Central memory CD8-positive, alpha-beta T cell (primary cell): ENCODE results near the gene PCSK6.
"Not testable (repeated sequence)": the region's sequence is repeated elsewhere in the genome, so short reads cannot be mapped to it uniquely, and the experiment has no call there.

Experiments
- ATAC-seq: fragments of 150-1000 bp; cut with Tn5 transposase; replicated peaks from 2 replicates; pipeline ENCODE4 v1.10.0; 2022; ENCODE audit warnings: mild to moderate bottlenecking, moderate FRiP score, moderate number of reproducible peaks; ENCODE audit not compliant: poor library complexity, severe bottlenecking; ENCODE audit errors: extremely low read depth
- DNase-seq, 2 donors: peaks; one replicate each; pipeline ENCODE4 v3.0.0; 2021; ENCODE audit warnings: low spot score in 2 of 2
- H3K27ac Mint-ChIP-seq: one replicate; pipeline ENCODE4 v1.8.0; 2022; ENCODE audit warnings: low read depth, mild to moderate bottlenecking, moderate library complexity, mixed read lengths
- H3K27me3 Mint-ChIP-seq: one replicate; pipeline ENCODE4 v1.8.0; 2022; ENCODE audit warnings: mixed read lengths
- H3K36me3 Mint-ChIP-seq: one replicate; pipeline ENCODE4 v1.8.0; 2022; ENCODE audit warnings: mild to moderate bottlenecking, moderate library complexity, mixed read lengths; ENCODE audit not compliant: insufficient read depth
- H3K4me1 Mint-ChIP-seq: one replicate; pipeline ENCODE4 v1.8.0; 2022; ENCODE audit warnings: mixed read lengths
- H3K4me3 Mint-ChIP-seq: one replicate; pipeline ENCODE4 v1.8.0; 2022; ENCODE audit warnings: mild to moderate bottlenecking, moderate library complexity, mixed read lengths
- H3K9me3 Mint-ChIP-seq: one replicate; pipeline ENCODE4 v1.8.0; 2022; ENCODE audit warnings: mixed read lengths

The PCSK6 gene

GRCh38 chr15:101466188-101466587 is 23.3 kb downstream of the PCSK6 start:
- Mint-ChIP-seq H3K27ac (no peak overlapping the region), H3K36me3 (peaks cover 3% of the 10 kb centered on the region), H3K9me3 (no peaks in the 10 kb centered on the region), H3K4me1 (no peaks in the 10 kb centered on the region), H3K4me3 (no peak overlapping the region), H3K27me3 (peaks cover 62% of the 10 kb centered on the region)
- DNase-seq (no peak), ATAC-seq (no peak)

- Mint-ChIP-seq H3K4me3 (no peak overlapping the region), H3K36me3 (peaks cover 3% of the 10 kb centered on the region), H3K9me3 (no peaks in the 10 kb centered on the region), H3K4me1 (no peaks in the 10 kb centered on the region), H3K27me3 (peaks cover 62% of the 10 kb centered on the region), H3K27ac (no peak overlapping the region)
- DNase-seq (no peak), ATAC-seq (no peak)
These were observed 24.4 kb downstream of the PCSK6 start for GRCh38 chr15:101464999-101465669.

- Mint-ChIP-seq H3K36me3 (peaks cover 1% of the 10 kb centered on the region), H3K9me3 (no peaks in the 10 kb centered on the region), H3K4me3 (no peak overlapping the region), H3K27me3 (peaks cover 65% of the 10 kb centered on the region), H3K4me1 (no peaks in the 10 kb centered on the region), H3K27ac (no peak overlapping the region)
- DNase-seq: no peak
- no peak for ATAC-seq
These were observed 25.1 kb downstream of the PCSK6 start for GRCh38 chr15:101464256-101464998.

GRCh38 chr15:101463696-101464095 is 25.8 kb downstream of the PCSK6 start:
- not testable (repeated sequence) for H3K4me1 Mint-ChIP-seq

GRCh38 chr15:101463270-101463669 is 26.2 kb downstream of the PCSK6 start:
- Mint-ChIP-seq H3K4me1 (no peaks in the 10 kb centered on the region), H3K9me3 (no peaks in the 10 kb centered on the region), H3K4me3 (no peak overlapping the region), H3K27ac (no peak overlapping the region), H3K36me3 (no peaks in the 10 kb centered on the region), H3K27me3 (peaks cover 72% of the 10 kb centered on the region)
- ATAC-seq (no peak), DNase-seq (no peak)

More at GRCh38 chr15:101463696-101464095, 25.8 kb downstream of the PCSK6 start:
- H3K4me3 Mint-ChIP-seq, H3K27ac Mint-ChIP-seq, H3K36me3 Mint-ChIP-seq, H3K9me3 Mint-ChIP-seq, DNase-seq, ATAC-seq: not testable (repeated sequence)
- peaks cover 72% of the 10 kb centered on the region for H3K27me3 Mint-ChIP-seq

- Mint-ChIP-seq H3K27me3 (peaks cover 71% of the 10 kb centered on the region), H3K9me3 (no peaks in the 10 kb centered on the region), H3K36me3 (no peaks in the 10 kb centered on the region), H3K27ac (no peak overlapping the region), H3K4me1 (no peaks in the 10 kb centered on the region), H3K4me3 (no peak overlapping the region)
- DNase-seq: no peak
- no peak for ATAC-seq
These were observed 28.4 kb downstream of the PCSK6 start for GRCh38 chr15:101461097-101461496.

GRCh38 chr15:101459579-101460300 is 29.8 kb downstream of the PCSK6 start:
- peaks cover 65% of the 10 kb centered on the region for H3K27me3 Mint-ChIP-seq
- ATAC-seq: no peak
- H3K4me3 Mint-ChIP-seq: no peak overlapping the region
- no peak overlapping the region for H3K27ac Mint-ChIP-seq
- H3K9me3 Mint-ChIP-seq: no peaks in the 10 kb centered on the region
- DNase-seq: no peak
- no peaks in the 10 kb centered on the region for H3K4me1 Mint-ChIP-seq
- no peaks in the 10 kb centered on the region for H3K36me3 Mint-ChIP-seq

GRCh38 chr15:101458908-101459578 is 30.5 kb downstream of the PCSK6 start:
- H3K4me1 Mint-ChIP-seq: no peaks in the 10 kb centered on the region
- no peak overlapping the region for H3K4me3 Mint-ChIP-seq
- H3K27ac Mint-ChIP-seq: no peak overlapping the region
- H3K36me3 Mint-ChIP-seq: no peaks in the 10 kb centered on the region
- DNase-seq (no peak), ATAC-seq (no peak)
- H3K9me3 Mint-ChIP-seq: no peaks in the 10 kb centered on the region
- H3K27me3 Mint-ChIP-seq: peaks cover 63% of the 10 kb centered on the region

- ATAC-seq: no peak
- DNase-seq: no peak
- no peaks in the 10 kb centered on the region for H3K36me3 Mint-ChIP-seq
- H3K27me3 Mint-ChIP-seq: peaks cover 62% of the 10 kb centered on the region
- H3K4me1 Mint-ChIP-seq: no peaks in the 10 kb centered on the region
- H3K9me3 Mint-ChIP-seq: no peaks in the 10 kb centered on the region
- no peak overlapping the region for H3K4me3 Mint-ChIP-seq
- H3K27ac Mint-ChIP-seq: no peak overlapping the region
These were observed 31.2 kb downstream of the PCSK6 start for GRCh38 chr15:101458158-101458900.

- ATAC-seq (no peak), DNase-seq (no peak)
- no peak overlapping the region for H3K4me3 Mint-ChIP-seq
- no peaks in the 10 kb centered on the region for H3K36me3 Mint-ChIP-seq
- no peak overlapping the region for H3K27ac Mint-ChIP-seq
- no peaks in the 10 kb centered on the region for H3K4me1 Mint-ChIP-seq
- H3K27me3 Mint-ChIP-seq: peaks cover 62% of the 10 kb centered on the region
- H3K9me3 Mint-ChIP-seq: no peaks in the 10 kb centered on the region
These were observed 31.8 kb downstream of the PCSK6 start for GRCh38 chr15:101457696-101458095.

GRCh38 chr15:101456057-101456739 is 33.3 kb downstream of the PCSK6 start:
- H3K27ac Mint-ChIP-seq: no peak overlapping the region
- DNase-seq: no peak
- no peaks in the 10 kb centered on the region for H3K36me3 Mint-ChIP-seq
- no peak for ATAC-seq
- no peak overlapping the region for H3K4me3 Mint-ChIP-seq
- no peaks in the 10 kb centered on the region for H3K9me3 Mint-ChIP-seq
- H3K4me1 Mint-ChIP-seq: no peaks in the 10 kb centered on the region
- peaks cover 66% of the 10 kb centered on the region for H3K27me3 Mint-ChIP-seq
